ENCODE data around the gene CHD6.

GRCh38 chr20:41361757-41362747, 256.1 kb downstream of the CHD6 start:
- no peak for TF ChIP-seq ZNF274 (IDR thresholded peaks at IDR 0.05; ENCODE audit: low read depth, low read length)
- TF ChIP-seq EZH2phosphoT487 (IDR thresholded peaks at IDR 0.05; ENCODE audit: borderline replicate concordance): no peak
- TF ChIP-seq CTCF (IDR thresholded peaks at IDR 0.05 in 2 of 3, conservative IDR thresholded peaks at IDR 0.05 in 1 of 3; ENCODE audit: borderline replicate concordance in 1 of 3, insufficient read depth in 1 of 3, low read depth in 2 of 3, low read length in 2 of 3): no peak
- no peak for TF ChIP-seq EZH2 (IDR thresholded peaks at IDR 0.05)
- TF ChIP-seq RAD21 (IDR thresholded peaks at IDR 0.05; ENCODE audit: low read depth): no peak
- TF ChIP-seq POLR2A (IDR thresholded peaks at IDR 0.05; ENCODE audit: borderline replicate concordance, extremely low read depth, insufficient read depth, insufficient read length): no peak
- TF ChIP-seq REST (IDR thresholded peaks at IDR 0.05; ENCODE audit: low read depth): no peak

Measured in HCT116 (cell line).